HG03575 (cell line): Measurements from ENCODE around the gene NCOA3.

ENCODE experiments used
- ATAC-seq: cut with Tn5 transposase; IDR thresholded peaks from one replicate; pipeline ENCODE4 v1.9.1; 2021; ENCODE audit not compliant: unreplicated experiment, insufficient number of reproducible peaks, low FRiP score; ENCODE audit errors: extremely low read depth

The NCOA3 gene

DNA sequence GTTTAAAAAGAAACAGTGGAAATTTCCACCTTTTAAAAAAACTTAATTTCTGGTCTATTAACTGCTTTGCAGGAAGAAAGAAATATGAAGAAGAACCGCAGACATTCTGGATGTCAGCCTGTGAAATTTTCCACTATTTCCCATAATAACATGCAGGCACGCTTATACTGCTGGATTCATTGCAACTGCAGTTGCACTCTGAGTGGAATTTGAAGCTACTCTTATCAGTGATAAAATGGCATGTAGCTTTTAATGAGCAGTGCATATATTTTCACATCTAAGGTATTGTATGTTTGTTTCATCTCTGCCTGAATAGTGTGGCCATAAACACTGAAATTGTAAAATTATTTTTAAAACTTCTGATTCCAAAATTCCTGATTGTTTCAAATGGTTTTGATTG, 28.2 kb downstream of the NCOA3 start:
- no peak for ATAC-seq

GRCh38 chr20:47531458-47531857, 29.8 kb downstream of the NCOA3 start:
- ATAC-seq, result no peak

GRCh38 chr20:47532002-47532401, 30.3 kb downstream of the NCOA3 start:
- ATAC-seq, result no peak

GRCh38 chr20:47533518-47534062, 31.9 kb downstream of the NCOA3 start:
- no peak for ATAC-seq

- ATAC-seq, result no peak
These were observed 32.7 kb downstream of the NCOA3 start for GRCh38 chr20:47534405-47534804.

GRCh38 chr20:47535088-47535487, 33.4 kb downstream of the NCOA3 start:
- no peak for ATAC-seq

DNA sequence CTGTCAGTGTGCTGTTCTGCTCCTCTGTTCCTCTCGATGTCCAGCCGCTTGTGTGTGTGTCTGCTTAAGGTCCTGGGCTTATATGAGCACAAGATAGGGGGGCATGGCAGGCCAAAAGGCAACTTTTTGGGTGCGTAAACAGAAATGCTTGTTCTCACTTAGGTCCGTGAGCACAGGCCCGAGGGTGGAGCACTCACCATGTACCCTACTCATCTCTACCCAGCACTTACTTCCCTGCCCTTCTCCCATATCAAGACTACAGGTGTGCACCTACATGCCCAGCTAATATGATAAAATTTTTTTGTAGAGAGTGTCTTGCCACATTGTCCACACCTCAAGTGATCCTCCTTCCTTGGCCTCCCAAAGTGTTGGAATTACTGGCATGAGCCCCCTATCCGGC, 34.3 kb downstream of the NCOA3 start:
- no peak for ATAC-seq

GRCh38 chr20:47540443-47541354, 39.0 kb downstream of the NCOA3 start:
- no peak for ATAC-seq

DNA sequence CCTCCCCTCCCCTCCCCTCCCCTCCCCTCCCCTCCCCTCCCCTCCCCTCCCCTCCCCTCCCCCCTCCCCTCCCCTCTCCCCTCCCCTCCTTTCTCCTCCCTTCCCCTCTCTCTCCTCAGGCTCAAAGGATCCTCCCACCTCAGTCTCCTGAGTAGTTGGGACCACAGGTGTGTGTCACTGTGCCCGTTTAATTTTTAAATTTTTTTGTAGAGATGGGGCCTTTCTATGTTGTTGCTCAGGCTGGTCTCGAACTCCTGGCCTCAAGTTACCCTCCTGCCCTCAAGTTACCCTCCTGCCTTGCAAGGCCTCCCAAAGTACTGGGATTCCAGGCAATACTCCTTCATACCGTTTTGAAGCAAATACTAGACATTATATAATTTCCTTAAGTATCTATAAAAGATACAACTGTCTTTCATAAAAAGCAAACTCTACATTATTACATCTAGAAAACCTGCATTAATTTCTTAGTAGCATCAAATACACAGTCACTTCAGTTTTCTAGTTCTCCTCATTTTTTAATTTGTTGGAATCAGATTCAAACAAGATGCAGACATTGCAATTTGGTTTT, 39.8 kb downstream of the NCOA3 start:
- no peak for ATAC-seq

DNA sequence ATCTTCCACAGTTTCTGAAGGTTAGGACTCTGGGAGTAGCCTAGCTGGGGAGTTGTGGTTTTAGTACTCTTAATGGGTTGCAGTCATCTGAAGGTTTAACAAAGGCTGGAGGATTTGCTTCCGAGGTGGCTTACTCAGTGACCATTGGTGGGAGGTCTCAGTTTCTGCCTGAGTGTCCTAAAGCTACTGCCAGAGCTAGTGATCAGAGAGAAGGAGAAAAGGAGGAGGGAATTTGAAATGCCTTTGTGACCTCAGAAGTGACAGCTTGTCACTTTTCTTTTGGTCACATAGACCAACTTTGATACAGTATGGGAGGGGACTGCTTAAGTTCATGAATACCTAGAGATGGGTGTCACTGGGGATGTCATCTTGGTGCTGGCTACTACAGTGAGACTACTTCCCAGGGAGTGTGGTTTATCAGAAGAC, 41.3 kb downstream of the NCOA3 start:
- no peak for ATAC-seq

- ATAC-seq, result no peak
These were observed 42.6 kb downstream of the NCOA3 start for GRCh38 chr20:47544240-47544639.

- ATAC-seq, result no peak
These were observed 43.2 kb downstream of the NCOA3 start for GRCh38 chr20:47544852-47545251.

- no peak for ATAC-seq
These were observed 43.8 kb downstream of the NCOA3 start for GRCh38 chr20:47545499-47545898.

GRCh38 chr20:47546184-47547033, 44.7 kb downstream of the NCOA3 start:
- ATAC-seq, result no peak

GRCh38 chr20:47547034-47547387, 45.3 kb downstream of the NCOA3 start:
- no peak for ATAC-seq

- ATAC-seq, result no peak
These were observed 48.0 kb downstream of the NCOA3 start for GRCh38 chr20:47549671-47550070.

DNA sequence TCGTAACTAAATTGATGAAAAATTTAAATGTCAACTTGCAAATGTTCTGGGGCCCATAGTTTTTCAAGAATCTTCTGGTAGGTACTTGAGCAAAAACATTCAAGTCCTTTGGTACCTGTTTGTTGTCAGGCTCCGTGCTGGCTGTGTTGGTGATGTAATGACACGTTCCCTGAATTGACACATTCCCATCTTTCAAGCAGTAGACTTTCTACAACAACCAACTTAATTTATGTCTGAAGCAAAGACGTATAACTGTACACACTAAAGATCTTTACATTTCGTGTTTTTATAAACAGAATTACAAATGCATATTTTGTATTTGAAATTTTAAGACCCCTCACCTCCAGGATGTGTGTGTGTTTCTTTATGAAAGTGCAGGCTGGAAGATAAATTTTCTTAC, 49.5 kb downstream of the NCOA3 start:
- ATAC-seq, result no peak

DNA sequence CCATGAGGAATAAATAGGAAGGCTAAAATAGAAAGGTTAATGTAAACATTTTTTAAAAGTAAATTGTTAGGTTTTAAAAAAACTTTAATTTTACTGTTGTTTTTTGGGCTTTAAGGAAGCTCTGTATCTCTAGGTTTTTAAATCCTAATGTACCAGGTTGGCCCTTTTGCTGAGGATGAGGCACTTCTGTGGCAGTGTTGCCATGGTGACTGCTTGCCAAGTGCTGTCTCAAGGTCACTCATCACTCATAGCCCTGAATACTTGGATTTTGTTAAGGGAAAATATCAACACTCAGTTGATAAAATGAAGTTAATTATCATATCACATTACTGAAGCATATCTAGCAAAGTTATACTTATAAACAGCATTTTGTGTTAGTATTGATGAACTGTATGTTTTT, 50.2 kb downstream of the NCOA3 start:
- ATAC-seq, result no peak

GRCh38 chr20:47552996-47553395, 51.3 kb downstream of the NCOA3 start:
- ATAC-seq, result no peak
